ENCODE data around the gene TRMU. TPM values are rescaled to one million over a fixed set of nuclear protein-coding genes. Genes with fewer than 3 reads are reported as not detected.

The TRMU gene
- total RNA-seq, 1 donor from 2014 or later: 27.3 TPM

DNA sequence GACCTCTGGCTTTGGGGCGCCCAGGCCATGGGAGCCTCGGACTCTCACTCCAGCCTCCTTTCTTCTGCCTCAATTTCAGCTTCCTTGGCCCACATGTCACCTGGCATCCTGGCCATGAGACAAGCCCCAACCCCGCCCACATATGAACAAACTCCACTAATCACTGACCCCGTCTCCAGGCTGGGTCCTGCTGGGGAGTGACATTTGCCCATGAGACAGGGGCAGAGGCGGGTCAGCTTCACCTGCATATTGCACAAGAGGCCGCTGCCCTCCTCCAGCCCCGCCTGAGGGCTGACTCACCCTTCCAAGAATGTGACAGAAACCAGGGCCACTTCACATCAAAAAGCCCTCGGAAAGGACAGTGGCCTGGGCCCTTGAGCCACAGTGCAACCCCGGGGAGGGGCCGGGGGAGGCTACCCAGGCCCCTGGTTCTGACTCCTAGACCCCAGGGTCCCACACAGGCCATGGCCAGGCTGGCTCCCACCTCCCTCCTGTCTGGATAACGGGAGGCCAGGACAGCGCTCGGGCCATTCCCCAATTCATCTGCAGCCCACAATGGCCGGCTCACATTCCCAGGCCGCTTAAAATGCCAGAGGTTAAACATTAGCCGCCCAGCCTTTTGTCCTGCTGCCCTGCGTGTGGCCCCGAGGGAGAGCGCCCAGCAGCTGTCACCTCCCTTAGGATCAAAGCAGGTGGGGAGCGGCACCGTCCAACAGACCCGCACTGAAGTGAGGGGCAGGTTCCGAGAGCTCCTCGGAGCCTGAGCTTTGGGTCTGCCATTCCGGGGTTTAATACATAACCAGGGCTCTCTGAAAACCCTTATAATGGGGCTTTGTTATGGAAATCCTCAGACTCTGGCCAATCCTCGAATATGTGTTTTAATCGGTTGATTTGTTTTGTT lies 42.3 kb downstream of the TRMU start:
- Mint-ChIP-seq H3K27me3 (ENCODE audit: low read depth) (no peaks in the 10 kb centered on the region), H3K9me3 (ENCODE audit: low read depth) (peaks cover 11% of the 10 kb centered on the region), H3K4me3 (ENCODE audit: unreplicated experiment) (no peak overlapping the region), H3K4me1 (ENCODE audit: low read depth) (peaks cover 28% of the 10 kb centered on the region), H3K36me3 (ENCODE audit: low read depth) (peaks cover 44% of the 10 kb centered on the region), H3K27ac (ENCODE audit: unreplicated experiment) (peak overlapping the region; percentile 59)
- peak; percentile 75 for DNase-seq (ENCODE audit: low spot score)
- TF ChIP-seq CTCF (IDR thresholded peaks at IDR 0.05): no peak

DNA sequence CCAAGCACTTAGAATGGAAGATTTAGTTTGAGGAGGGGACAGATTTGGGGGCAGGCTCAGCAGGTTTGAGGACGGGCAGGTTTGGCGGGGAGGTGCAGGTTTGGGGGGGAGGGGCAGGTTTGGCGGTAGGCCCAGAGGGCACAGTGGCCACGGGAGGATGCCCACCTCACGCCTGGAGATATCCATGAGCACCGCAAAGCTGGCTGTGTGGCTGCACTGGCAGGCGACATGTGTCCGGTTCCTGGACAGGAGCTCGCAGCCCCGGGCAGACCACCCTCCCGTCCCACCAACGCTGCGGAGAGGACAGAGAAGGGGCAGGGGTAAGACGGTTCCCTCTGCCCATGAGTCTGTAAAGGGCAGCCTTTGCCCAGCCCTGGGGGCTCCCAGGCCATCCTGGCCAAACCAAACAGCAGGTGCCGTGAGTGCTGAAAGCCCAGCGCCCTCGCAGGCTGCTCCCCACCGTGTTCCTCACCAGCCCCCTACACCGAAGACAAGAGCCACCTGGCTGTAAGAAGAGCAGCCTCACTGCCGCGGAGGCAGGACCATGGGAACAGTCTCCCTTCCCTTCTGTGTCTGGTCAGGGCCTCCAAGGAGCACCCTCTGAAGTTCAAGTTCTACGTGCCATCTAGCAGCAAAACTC lies 43.0 kb downstream of the TRMU start:
- no peak overlapping the region for H3K4me3 Mint-ChIP-seq (ENCODE audit: unreplicated experiment)
- H3K36me3 Mint-ChIP-seq (ENCODE audit: low read depth): peaks cover 45% of the 10 kb centered on the region
- H3K4me1 Mint-ChIP-seq (ENCODE audit: low read depth): peaks cover 28% of the 10 kb centered on the region
- H3K27ac Mint-ChIP-seq (ENCODE audit: unreplicated experiment): no peak overlapping the region
- no peak for TF ChIP-seq CTCF (IDR thresholded peaks at IDR 0.05)
- no peaks in the 10 kb centered on the region for H3K27me3 Mint-ChIP-seq (ENCODE audit: low read depth)
- DNase-seq (ENCODE audit: low spot score): peak; percentile 77
- H3K9me3 Mint-ChIP-seq (ENCODE audit: low read depth): peaks cover 11% of the 10 kb centered on the region

- no peak for TF ChIP-seq CTCF (IDR thresholded peaks at IDR 0.05)
- H3K36me3 Mint-ChIP-seq (ENCODE audit: low read depth): peaks cover 43% of the 10 kb centered on the region
- H3K9me3 Mint-ChIP-seq (ENCODE audit: low read depth): peaks cover 11% of the 10 kb centered on the region
- H3K27me3 Mint-ChIP-seq (ENCODE audit: low read depth): no peaks in the 10 kb centered on the region
- H3K4me1 Mint-ChIP-seq (ENCODE audit: low read depth): peaks cover 25% of the 10 kb centered on the region
- peak overlapping the region; percentile 32 for H3K27ac Mint-ChIP-seq (ENCODE audit: unreplicated experiment)
- peak; percentile 73 for DNase-seq (ENCODE audit: low spot score)
- no peak overlapping the region for H3K4me3 Mint-ChIP-seq (ENCODE audit: unreplicated experiment)
These were observed 43.8 kb downstream of the TRMU start for GRCh38 chr22:46379066-46379930.

- H3K4me3 Mint-ChIP-seq (ENCODE audit: unreplicated experiment): no peak overlapping the region
- no peak for DNase-seq (ENCODE audit: low spot score)
- TF ChIP-seq CTCF (IDR thresholded peaks at IDR 0.05): no peak
- H3K27me3 Mint-ChIP-seq (ENCODE audit: low read depth): no peaks in the 10 kb centered on the region
- peaks cover 40% of the 10 kb centered on the region for H3K36me3 Mint-ChIP-seq (ENCODE audit: low read depth)
- H3K4me1 Mint-ChIP-seq (ENCODE audit: low read depth): peaks cover 23% of the 10 kb centered on the region
- no peak overlapping the region for H3K27ac Mint-ChIP-seq (ENCODE audit: unreplicated experiment)
- peaks cover 11% of the 10 kb centered on the region for H3K9me3 Mint-ChIP-seq (ENCODE audit: low read depth)
These were observed 44.6 kb downstream of the TRMU start for GRCh38 chr22:46380069-46380468.

GRCh38 chr22:46380581-46380980 lies 45.1 kb downstream of the TRMU start:
- peaks cover 38% of the 10 kb centered on the region for H3K36me3 Mint-ChIP-seq (ENCODE audit: low read depth)
- TF ChIP-seq CTCF (IDR thresholded peaks at IDR 0.05): no peak
- H3K4me1 Mint-ChIP-seq (ENCODE audit: low read depth): peaks cover 23% of the 10 kb centered on the region
- DNase-seq (ENCODE audit: low spot score): no peak
- no peak overlapping the region for H3K4me3 Mint-ChIP-seq (ENCODE audit: unreplicated experiment)
- no peak overlapping the region for H3K27ac Mint-ChIP-seq (ENCODE audit: unreplicated experiment)
- peaks cover 11% of the 10 kb centered on the region for H3K9me3 Mint-ChIP-seq (ENCODE audit: low read depth)
- no peaks in the 10 kb centered on the region for H3K27me3 Mint-ChIP-seq (ENCODE audit: low read depth)
